Neural cell (in vitro differentiated cells): Measurements from ENCODE around the gene MAGI2. TPM values are rescaled to one million over a fixed set of nuclear protein-coding genes. Genes with fewer than 3 reads are reported as not detected.

Source experiments
- H2AFZ ChIP-seq: fragments of 200-600, 300-800 bp; sonication (generic), shearing (Covaris generic); 2 replicates; pipeline ENCODE4 v1.6.0; 2014; ENCODE audit warnings: low read depth, mild to moderate bottlenecking, antibody characterized with exemption, low read length, moderate library complexity
- H3F3A ChIP-seq: fragments of 200-600 bp; shearing (Covaris generic); 2 replicates; pipeline ENCODE4 v1.6.1; 2016; ENCODE audit warnings: mild to moderate bottlenecking, moderate library complexity, mixed read lengths, antibody characterized with exemption, low read length; ENCODE audit not compliant: insufficient read depth, poor library complexity, severe bottlenecking
- H3K27ac ChIP-seq: fragments of 200-600, 300-800 bp; sonication (generic), shearing (Covaris generic); 2 replicates; pipeline ENCODE4 v1.5.1; 2014; ENCODE audit warnings: mild to moderate bottlenecking, low read length, moderate library complexity
- H3K27me3 ChIP-seq: fragments of 300-800, 200-600 bp; sonication (generic), shearing (Covaris generic); 2 replicates; pipeline ENCODE4 v1.6.0; 2014; ENCODE audit warnings: mild to moderate bottlenecking, low read depth, low read length, moderate library complexity; ENCODE audit not compliant: insufficient read depth
- H3K36me3 ChIP-seq: fragments of 300-800, 200-600 bp; sonication (generic), shearing (Covaris generic); 2 replicates; pipeline ENCODE4 v1.5.1; 2014; ENCODE audit warnings: mild to moderate bottlenecking, antibody characterized with exemption, low read length, moderate library complexity; ENCODE audit not compliant: insufficient read depth
- H3K4me2 ChIP-seq: fragments of 300-800, 200-600 bp; sonication (generic), shearing (Covaris generic); 2 replicates; pipeline ENCODE4 v1.6.0; 2014; ENCODE audit warnings: mild to moderate bottlenecking, low read length
- H3K4me3 ChIP-seq: fragments of 300-800, 200-600 bp; sonication (generic), shearing (Covaris generic); 2 replicates; pipeline ENCODE4 v1.5.1; 2014; ENCODE audit warnings: mild to moderate bottlenecking, low read length, moderate library complexity
- H3K79me2 ChIP-seq: fragments of 200-600 bp; shearing (Covaris generic); replicated peaks from 2 replicates; pipeline ENCODE4 v1.6.0; 2014; ENCODE audit warnings: mild to moderate bottlenecking, low read length, moderate library complexity; ENCODE audit not compliant: insufficient read depth
- H3K9ac ChIP-seq: fragments of 300-800, 200-600 bp; sonication (generic), shearing (Covaris generic); 2 replicates; pipeline ENCODE4 v1.6.1; 2016; ENCODE audit warnings: mild to moderate bottlenecking, low read length, mixed read lengths
- H3K9me2 ChIP-seq: fragments of 200-600 bp; shearing (Covaris generic); 2 replicates; pipeline ENCODE4 v1.6.1; 2016; ENCODE audit warnings: mild to moderate bottlenecking, low read length, mixed read lengths; ENCODE audit not compliant: insufficient read depth
- H3K9me3 ChIP-seq: fragments of 200-600, 300-800 bp; sonication (generic), shearing (Covaris generic); 2 replicates; pipeline ENCODE4 v1.6.1; 2016; ENCODE audit warnings: mild to moderate bottlenecking, mixed run types, low read length, moderate library complexity, mixed read lengths
- H4K20me1 ChIP-seq: fragments of 200-600 bp; shearing (Covaris generic); 2 replicates; pipeline ENCODE4 v1.6.1; 2016; ENCODE audit warnings: mild to moderate bottlenecking, mixed run types; ENCODE audit not compliant: insufficient read depth
- EP300 ChIP-seq: fragments of 450-650 bp; conservative IDR thresholded peaks from 2 replicates; pipeline ENCODE4 v1.6.1; 2014; ENCODE audit warnings: antibody characterized with exemption, mild to moderate bottlenecking, moderate library complexity; ENCODE audit not compliant: poor library complexity, severe bottlenecking
- EZH2 ChIP-seq: fragments of 200-600, 300-800 bp; shearing (Covaris generic), sonication (generic); IDR thresholded peaks from 2 replicates; pipeline ENCODE4 v1.6.1; 2014; ENCODE audit warnings: antibody characterized with exemption, low read length, borderline replicate concordance, mild to moderate bottlenecking; ENCODE audit not compliant: insufficient read depth, poor library complexity, severe bottlenecking
- MXI1 ChIP-seq: fragments of 450-650 bp; conservative IDR thresholded peaks from 2 replicates; pipeline ENCODE4 v1.6.1; 2014; ENCODE audit warnings: antibody characterized with exemption, mild to moderate bottlenecking; ENCODE audit not compliant: poor library complexity, severe bottlenecking
- POLR2AphosphoS5 ChIP-seq: IDR thresholded peaks from 2 replicates; pipeline ENCODE4 v1.6.1; 2012
- RAD21 ChIP-seq: fragments of 450-650 bp; conservative IDR thresholded peaks from 2 replicates; pipeline ENCODE4 v1.6.1; 2014; ENCODE audit warnings: antibody characterized with exemption, mild to moderate bottlenecking, moderate library complexity
- SMC3 ChIP-seq: fragments of 450-650 bp; conservative IDR thresholded peaks from 2 replicates; pipeline ENCODE4 v1.6.1; 2014; ENCODE audit warnings: antibody characterized with exemption, mild to moderate bottlenecking, moderate library complexity; ENCODE audit not compliant: poor library complexity
- TAF1 ChIP-seq: IDR thresholded peaks from 2 replicates; pipeline ENCODE4 v1.6.1; 2012; ENCODE audit warnings: low read depth
- polyA plus RNA-seq: library from polyadenylated mRNA; depleted of rRNA; stranded (reverse); fragments of >200 nt; gene quantifications from 2 replicates; pipeline ENCODE4 v1.2.3, GENCODE V29; 2014
- TF ChIP-seq, protein P1 (sequence below): fragments of 450-650 bp; IDR thresholded peaks from 2 replicates; pipeline ENCODE4 v1.5.1; 2014; ENCODE audit warnings: antibody characterized with exemption, mild to moderate bottlenecking, moderate library complexity; ENCODE audit not compliant: poor library complexity, severe bottlenecking
- TF ChIP-seq, protein P2 (sequence below): IDR thresholded peaks from 2 replicates; pipeline ENCODE4 v1.6.1; 2012; ENCODE audit warnings: borderline replicate concordance

MAGI2 gene
- polyA plus RNA-seq, 1 donor from 2014 or later = 19.3 TPM

DNA sequence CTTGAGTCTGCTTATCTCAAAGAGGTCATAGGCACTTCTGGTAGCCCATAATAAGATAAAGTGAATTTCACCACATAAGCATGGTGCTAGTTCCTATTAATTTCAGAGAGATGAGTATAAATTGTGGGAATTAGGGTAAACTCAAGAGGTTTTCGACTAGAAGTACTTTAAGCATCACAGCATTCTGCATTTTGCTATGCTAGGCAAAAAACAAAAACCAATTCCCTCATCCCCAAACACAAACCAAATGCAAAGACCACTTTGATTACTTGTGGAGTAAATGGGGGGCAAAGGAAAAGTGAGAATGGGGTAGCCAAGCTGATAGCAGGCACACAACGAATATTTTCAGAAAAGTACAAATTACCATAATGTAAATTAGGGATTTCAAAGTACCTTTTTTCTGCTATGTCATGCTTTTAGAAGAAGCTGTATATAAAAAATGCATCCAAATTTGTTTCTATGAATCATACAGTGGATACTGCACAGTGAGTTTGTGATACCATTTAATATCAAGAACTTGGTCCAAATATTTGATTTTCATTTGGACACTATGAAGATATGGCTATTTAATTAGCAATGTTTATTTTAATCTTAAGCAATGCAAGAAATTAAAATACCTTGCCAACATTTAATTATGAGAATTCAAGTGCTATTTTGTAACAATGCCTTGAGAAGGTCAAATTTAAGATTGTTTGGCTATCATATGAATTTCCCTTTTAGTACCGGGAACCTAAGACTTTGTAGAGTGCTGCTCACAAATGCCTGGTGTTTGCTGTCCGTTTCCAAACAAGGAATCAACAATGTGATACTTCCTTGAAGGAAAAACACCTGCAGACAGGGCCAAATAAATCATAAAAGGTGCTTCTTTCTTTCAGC, 1199.4 kb downstream of the MAGI2 start:
- Histone ChIP-seq H3K36me3 (peaks cover 8% of the 10 kb centered on the region), H3F3A (no peaks in the 10 kb centered on the region), H4K20me1 (no peaks in the 10 kb centered on the region), H3K9me3 (no peaks in the 10 kb centered on the region), H3K4me2 (no peak overlapping the region), H2AFZ (no peak overlapping the region), H3K9ac (no peak overlapping the region), H3K27me3 (no peaks in the 10 kb centered on the region), H3K27ac (no peak overlapping the region), H3K79me2 (peaks cover 14% of the 10 kb centered on the region), H3K4me3 (no peak overlapping the region), H3K9me2 (no peaks in the 10 kb centered on the region)
- TF ChIP-seq, protein P1, sequence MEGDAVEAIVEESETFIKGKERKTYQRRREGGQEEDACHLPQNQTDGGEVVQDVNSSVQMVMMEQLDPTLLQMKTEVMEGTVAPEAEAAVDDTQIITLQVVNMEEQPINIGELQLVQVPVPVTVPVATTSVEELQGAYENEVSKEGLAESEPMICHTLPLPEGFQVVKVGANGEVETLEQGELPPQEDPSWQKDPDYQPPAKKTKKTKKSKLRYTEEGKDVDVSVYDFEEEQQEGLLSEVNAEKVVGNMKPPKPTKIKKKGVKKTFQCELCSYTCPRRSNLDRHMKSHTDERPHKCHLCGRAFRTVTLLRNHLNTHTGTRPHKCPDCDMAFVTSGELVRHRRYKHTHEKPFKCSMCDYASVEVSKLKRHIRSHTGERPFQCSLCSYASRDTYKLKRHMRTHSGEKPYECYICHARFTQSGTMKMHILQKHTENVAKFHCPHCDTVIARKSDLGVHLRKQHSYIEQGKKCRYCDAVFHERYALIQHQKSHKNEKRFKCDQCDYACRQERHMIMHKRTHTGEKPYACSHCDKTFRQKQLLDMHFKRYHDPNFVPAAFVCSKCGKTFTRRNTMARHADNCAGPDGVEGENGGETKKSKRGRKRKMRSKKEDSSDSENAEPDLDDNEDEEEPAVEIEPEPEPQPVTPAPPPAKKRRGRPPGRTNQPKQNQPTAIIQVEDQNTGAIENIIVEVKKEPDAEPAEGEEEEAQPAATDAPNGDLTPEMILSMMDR = no peak
- no peak for TF ChIP-seq SMC3
- TF ChIP-seq EZH2 = no peak
- TF ChIP-seq TAF1 = no peak

DNA sequence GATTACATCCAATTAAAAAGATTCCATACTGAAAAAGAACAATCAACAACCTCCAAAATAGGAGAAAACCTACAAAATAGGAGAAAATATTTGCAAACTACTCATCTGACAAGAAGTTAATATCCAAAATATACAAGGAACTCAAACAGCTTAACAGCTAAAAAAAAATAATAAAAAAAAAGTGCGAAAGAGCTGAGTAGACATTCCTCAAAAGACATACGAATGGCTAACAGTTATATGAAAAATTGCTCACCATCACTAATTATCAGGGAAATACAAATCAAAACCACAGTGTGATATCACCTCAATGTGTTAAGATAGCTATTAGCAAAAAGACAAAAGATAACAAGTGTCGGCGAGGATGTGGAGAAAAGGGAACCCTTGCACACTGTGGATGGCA, 1204.6 kb downstream of the MAGI2 start:
- Histone ChIP-seq H3F3A (no peaks in the 10 kb centered on the region), H3K9me3 (peaks cover 4% of the 10 kb centered on the region), H3K4me3 (no peak overlapping the region), H3K27me3 (no peaks in the 10 kb centered on the region), H3K9ac (no peak overlapping the region), H4K20me1 (no peaks in the 10 kb centered on the region), H3K36me3 (no peaks in the 10 kb centered on the region), H3K27ac (no peak overlapping the region), H3K9me2 (no peaks in the 10 kb centered on the region), H3K79me2 (peaks cover 14% of the 10 kb centered on the region), H2AFZ (no peak overlapping the region), H3K4me2 (no peak overlapping the region)
- no peak for TF ChIP-seq SMC3
- no peak for TF ChIP-seq POLR2AphosphoS5
- TF ChIP-seq EP300 = no peak
- no peak for TF ChIP-seq TAF1
- no peak for TF ChIP-seq EZH2
- TF ChIP-seq, protein P2, sequence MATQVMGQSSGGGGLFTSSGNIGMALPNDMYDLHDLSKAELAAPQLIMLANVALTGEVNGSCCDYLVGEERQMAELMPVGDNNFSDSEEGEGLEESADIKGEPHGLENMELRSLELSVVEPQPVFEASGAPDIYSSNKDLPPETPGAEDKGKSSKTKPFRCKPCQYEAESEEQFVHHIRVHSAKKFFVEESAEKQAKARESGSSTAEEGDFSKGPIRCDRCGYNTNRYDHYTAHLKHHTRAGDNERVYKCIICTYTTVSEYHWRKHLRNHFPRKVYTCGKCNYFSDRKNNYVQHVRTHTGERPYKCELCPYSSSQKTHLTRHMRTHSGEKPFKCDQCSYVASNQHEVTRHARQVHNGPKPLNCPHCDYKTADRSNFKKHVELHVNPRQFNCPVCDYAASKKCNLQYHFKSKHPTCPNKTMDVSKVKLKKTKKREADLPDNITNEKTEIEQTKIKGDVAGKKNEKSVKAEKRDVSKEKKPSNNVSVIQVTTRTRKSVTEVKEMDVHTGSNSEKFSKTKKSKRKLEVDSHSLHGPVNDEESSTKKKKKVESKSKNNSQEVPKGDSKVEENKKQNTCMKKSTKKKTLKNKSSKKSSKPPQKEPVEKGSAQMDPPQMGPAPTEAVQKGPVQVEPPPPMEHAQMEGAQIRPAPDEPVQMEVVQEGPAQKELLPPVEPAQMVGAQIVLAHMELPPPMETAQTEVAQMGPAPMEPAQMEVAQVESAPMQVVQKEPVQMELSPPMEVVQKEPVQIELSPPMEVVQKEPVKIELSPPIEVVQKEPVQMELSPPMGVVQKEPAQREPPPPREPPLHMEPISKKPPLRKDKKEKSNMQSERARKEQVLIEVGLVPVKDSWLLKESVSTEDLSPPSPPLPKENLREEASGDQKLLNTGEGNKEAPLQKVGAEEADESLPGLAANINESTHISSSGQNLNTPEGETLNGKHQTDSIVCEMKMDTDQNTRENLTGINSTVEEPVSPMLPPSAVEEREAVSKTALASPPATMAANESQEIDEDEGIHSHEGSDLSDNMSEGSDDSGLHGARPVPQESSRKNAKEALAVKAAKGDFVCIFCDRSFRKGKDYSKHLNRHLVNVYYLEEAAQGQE = no peak
- TF ChIP-seq MXI1 = no peak
- no peak for TF ChIP-seq RAD21
- TF ChIP-seq, protein P1 = no peak
